ENCODE measurements around the gene KLHDC10.

- no peak for TF ChIP-seq POLR2A (IDR thresholded peaks at IDR 0.05; ENCODE audit: low read depth, low read length)
- no peak for TF ChIP-seq POLR2AphosphoS5 (IDR thresholded peaks at IDR 0.05; ENCODE audit: low read depth, low read length)
- TF ChIP-seq SPI1 (IDR thresholded peaks at IDR 0.05; ENCODE audit: low read depth, low read length) = no peak
- TF ChIP-seq TAF1 (IDR thresholded peaks at IDR 0.05; ENCODE audit: low read depth, low read length) = no peak
- TF ChIP-seq PAX5 (IDR thresholded peaks at IDR 0.05; ENCODE audit: insufficient read depth, low read length, severe bottlenecking) = no peak
Measured at GRCh38 chr7:130118294-130118693, 48.0 kb downstream of the KLHDC10 start.

Data from GM12891 (cell line).